Central memory CD4-positive, alpha-beta T cell (primary cell): ENCODE data around the gene FHAD1.
"Not testable (repeated sequence)": the region's sequence is repeated elsewhere in the genome, so short reads cannot be mapped to it uniquely, and the experiment has no call there.

Source experiments
- DNase-seq: peaks from one replicate; pipeline ENCODE4 v3.0.0; 2022

Gene FHAD1

DNA sequence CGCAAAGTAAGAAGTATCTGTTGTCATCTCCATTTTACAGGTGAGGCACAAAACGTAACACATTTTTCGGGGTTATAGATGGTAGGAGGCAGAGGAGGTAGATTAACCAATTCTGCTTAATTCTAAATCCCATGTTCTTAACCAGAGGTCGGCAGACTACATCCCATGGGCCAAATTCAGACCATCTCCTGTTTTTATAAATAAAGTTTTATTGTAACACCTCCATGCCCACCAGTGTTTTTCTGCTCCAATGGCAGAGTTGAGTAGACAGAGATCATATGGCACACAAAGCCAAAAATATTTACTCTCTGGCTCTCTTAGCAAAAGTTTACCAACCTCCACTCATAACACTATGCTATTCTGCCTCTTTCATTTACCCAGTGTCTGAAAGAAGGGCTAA lies 30.9 kb downstream of the FHAD1 start:
- DNase-seq: no peak

DNA sequence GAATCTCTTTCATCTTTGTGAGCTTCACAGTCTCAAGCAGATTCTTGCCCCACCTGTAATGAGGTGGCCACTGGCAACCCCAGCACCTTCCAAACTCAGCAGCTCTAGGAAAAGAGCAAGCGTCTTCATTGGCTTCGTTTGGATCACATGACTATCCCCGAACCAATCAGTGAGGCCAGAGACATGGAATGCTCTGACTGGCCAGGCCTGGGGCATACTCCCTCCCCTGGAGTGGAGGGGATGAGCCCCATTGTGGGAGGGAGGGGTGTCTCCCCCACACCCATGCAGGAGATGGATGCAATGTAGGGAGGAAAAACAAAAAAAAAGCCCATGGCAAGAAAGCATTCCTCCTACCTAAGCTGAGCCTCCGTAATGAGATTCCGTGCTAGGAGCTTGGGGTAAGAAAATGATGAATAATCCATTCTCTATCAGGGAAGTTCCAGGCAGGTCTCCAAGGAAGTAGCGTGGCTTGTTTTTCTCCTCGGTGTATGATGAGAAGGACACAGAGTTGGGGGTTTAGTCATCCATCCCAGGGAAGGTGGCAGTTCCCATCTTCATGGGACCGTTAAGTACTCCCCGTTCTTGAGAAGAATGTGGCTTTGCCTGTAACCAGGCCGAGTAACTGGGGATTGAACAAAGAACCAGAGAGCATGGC lies 32.7 kb downstream of the FHAD1 start:
- no peak for DNase-seq

DNA sequence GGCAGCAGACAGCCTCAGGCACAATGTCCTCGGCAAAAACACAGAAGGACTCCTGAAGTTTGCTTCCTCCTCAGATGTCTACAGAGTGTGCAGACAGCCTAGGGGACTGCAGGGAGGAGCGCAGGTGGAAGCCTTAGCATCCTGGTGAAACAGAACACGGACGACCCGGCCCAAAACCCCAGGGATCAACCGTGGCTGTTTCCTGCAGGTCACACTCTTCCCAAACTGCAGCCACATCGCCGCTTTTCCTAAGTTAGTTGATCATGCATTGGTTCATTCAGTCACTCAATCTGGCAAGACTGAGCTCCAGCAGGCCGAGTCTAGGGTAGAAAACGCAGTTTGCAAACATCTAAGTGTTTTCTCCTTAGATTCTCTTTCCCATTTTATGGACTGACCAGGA lies 33.4 kb downstream of the FHAD1 start:
- DNase-seq: no peak

DNA sequence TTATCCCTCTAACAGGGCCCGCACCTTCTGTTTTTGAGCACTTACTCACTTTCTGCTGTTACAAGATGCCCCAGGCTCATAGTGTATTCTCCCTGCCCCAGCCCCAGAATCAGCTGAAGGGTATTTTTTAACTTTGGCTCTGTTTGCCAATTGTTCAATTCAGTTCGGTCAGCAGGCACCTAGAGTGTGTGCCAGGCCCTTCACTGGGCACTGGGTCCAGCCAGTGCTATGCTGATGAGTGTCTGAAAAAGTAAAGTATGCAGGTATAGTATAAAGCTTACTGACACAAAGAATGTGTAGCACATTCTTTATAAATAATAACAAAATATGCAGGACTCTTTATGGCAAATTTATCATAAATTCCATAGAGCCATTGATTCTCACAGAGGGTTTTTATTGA lies 35.0 kb downstream of the FHAD1 start:
- no peak for DNase-seq

DNA sequence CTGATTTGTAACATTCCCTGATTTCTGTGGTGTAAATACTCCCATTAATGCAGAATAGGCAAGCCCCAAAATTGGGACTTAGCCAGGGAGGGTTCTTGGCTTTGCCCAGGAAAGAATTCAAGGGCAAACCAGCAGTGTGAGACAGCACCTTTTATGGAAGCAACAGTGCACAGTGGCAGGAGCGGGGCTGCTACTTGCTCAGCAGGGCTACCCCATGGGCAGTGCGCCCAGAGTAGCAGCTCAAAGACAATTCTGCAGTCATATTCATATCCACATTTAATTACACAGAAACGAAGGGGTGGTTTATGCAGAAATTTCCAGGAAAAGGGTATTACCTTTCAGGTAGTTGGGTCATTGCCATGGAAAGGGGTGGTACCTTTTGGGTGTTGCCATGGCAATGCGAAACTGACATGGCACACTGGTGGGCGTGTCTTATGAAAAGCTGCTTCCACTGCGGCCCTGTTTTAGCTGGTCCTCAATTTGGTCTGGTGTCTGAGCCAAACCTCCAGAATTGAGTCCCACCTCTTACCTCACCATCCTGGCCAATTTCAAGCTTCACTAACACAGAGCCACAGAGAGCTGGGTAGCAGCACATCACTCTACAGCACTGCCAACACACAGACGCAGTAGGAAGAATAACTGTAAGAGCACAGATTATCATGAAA lies 35.9 kb downstream of the FHAD1 start:
- DNase-seq: no peak

DNA sequence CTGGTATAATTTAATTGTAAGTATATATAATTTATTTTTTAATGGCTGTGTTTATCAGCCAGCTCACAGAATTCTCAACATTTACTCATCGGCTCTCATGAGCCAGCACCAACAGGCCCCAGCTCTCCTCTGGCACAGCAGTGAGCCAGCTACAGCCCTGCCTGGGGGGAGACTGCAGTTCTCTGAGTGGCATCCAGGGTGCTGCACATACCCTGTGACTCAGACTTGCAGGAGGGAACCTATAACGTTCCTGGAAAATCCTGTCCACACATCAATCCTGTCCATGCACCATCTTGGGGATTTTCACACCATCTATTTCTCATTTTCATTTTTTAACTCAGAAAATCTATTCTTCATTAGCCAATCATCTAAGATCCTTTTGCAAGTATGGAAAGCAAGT lies 36.5 kb downstream of the FHAD1 start:
- no peak for DNase-seq

DNA sequence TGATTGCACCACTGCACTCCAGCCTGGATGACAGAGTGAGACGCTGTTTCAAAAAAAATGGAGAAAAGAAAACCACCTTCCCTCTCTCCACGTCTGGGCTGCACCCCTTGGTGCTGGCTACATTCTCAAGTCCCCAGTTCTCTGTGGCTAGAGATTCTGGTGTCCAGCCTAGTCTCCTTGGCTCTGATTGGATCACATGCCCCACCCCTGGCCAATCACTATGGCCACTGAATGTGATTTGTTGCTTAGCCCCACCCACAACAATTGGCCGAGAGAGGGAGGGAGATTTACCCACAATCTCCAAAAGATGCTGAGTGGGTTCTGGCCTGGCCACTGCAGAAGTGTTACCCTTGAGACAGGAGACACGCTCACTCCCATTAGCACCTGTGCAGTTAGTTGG lies 39.4 kb downstream of the FHAD1 start:
- DNase-seq: no peak

DNA sequence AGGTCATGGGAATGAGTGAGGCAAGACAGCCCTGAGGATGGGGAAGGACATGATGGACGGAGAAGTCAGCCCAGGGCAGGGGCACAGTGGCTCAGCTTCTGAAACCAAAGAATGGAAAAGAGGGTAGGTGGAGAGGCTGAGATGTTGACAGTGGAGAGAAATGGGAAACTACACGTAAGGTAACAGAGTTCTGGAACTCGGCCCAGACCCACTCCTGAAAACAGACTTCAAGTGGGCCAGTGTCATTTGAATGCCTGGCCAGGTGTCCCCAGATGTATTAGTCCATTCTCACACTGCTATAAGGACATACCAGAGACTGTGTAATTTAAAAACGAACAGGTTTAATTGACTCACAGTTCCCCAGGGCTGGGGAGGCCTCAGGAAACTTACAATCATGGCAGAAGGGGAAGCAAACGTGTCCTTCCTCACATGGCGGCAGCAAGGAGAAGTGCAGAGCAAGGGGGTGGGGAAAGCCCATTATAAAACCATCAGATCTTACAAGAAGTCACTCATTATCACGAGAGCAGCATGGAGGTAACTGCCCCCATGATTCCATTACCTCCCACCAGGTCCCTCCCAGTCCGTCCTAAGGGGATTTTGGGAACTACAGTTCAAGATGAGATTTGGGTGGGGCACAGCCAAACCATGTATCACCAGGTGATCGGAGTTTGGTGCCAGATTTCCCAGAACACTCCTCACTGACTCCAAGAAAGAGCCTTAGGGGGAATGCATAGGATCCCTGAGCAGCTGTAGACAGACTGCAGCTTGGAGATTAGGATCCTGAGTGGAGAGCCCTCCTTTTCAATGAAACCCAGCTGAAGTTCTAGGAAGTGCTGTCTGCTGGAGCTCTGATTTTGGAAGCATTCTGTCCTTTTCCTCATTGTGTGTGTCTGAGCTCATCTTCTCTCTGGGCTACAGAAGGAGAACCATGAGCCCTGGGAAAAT lies 40.3 kb downstream of the FHAD1 start:
- no peak for DNase-seq

DNA sequence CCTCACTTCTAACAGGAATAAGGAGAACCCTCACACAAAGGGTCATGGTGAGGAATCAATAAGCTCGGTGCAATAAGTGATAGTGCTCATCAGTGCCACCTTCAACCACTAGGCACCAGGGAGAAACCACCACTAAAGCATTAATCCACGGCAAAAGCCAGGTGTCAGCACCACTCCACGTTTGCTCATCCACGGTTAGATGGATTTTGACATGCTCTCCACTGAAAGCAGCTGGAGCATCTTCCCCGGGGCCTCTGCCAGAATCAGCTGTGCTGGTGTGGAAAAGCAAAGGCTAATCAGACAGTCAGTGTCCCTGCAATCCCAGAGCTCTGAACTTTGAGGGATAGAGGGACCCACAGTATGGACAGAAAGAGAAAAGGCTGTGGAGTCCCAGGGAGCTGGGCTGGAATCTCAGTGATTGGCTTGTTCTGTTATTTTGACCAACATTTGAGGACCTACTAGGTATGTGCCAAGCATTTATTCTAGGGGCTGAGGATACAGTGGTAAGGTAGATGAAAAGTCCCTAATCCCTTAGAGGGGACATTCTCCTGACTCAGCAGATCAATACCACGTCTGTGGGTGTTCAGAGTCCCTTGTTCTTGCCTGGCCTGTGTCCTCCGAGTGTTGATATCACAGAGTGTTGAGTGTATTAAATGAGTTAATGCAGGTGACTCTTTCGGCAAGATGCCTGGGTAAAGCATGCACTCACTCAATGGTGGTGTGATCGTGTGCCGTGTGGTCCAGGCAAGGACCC lies 41.3 kb downstream of the FHAD1 start:
- no peak for DNase-seq

DNA sequence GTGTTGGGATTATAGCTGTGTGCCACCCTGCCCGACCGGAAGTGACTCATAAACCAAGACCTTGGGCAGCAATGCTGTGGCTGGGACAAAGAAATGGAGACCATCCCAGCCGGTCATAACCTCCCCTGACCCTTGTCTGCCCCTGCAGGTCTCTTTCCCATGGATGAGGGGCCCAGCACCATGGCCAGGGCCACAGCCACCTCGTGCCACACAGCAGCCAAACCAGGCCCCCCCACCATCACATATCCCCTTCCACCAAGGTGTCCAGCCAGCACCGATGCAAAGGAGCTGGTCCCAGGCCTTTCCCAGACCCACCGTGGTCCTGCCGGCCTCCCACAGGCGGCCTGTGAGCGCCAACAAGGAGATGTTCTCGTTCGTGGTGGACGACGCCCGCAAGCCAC lies 42.2 kb downstream of the FHAD1 start:
- DNase-seq: no peak

DNA sequence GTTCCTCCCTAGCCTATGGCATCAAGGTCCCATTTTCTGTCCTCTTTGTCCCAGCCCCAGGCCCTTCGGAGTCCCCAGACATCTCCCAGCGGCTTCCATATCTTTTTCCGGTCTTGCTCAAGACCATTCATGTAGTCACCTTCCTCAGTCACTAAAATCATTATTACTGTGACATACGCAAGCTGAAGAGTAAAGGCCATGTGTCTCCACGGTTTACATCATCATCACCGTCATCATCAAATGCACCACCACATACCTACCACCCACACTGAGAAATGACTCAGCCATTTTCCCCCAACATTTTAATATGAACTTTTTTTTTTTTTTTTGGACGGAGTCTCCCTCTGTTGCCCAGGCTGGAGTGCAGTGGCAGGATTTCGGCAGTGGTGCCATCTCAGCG lies 43.4 kb downstream of the FHAD1 start:
- DNase-seq: no peak

DNA sequence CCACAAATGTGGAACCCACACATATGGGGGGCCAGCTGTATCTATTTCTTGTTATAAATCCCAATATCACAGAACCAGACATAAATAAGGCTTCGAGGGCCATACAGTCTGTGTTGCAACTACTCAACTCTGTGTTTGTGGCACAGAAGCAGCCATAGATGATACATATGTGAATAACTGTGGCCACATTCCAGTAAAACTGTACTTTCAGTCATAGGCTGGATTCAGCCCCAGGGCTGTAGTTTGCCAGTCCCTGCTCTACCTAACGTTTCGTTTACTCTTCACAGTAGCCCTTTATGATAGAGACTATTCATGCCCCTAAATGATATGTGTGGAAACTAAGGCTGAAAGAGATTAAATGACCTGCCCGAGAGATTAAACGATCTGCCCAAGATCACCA lies 48.7 kb downstream of the FHAD1 start:
- DNase-seq: no peak

DNA sequence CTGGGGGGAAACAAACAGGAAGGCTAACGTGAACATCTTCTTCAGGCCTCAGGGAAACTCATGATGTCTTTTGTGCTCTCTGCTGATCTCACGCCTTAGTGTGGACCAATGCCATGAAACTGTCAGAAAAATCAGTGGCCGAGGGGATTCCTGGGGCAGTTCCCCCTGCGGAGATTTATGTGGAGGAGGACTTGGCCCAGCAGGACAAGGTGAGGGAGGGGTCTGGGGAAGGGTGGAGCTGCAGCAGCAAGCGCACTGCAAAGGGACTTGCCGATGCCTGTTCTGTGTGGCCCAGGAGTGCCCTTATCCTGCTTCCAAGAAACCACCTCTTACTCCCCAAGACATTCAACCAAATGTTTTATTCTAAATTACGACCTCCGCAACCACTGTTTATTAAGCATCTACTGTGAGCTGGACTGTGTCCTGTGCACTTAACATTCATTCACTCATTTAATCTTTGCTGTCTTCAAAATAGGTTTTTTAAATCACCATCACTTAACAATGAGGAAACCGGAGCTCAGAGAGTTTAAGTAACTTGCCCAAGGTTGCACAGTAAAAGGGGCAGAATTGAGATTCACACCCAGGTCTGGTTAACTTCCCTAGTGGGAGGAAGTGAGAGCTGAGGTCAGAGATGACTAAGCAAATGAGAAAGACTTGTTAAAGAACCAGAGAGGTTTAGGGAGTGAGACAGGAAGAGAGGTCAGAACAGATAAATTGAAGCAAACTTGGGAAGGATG lies 49.7 kb downstream of the FHAD1 start:
- DNase-seq: no peak

DNA sequence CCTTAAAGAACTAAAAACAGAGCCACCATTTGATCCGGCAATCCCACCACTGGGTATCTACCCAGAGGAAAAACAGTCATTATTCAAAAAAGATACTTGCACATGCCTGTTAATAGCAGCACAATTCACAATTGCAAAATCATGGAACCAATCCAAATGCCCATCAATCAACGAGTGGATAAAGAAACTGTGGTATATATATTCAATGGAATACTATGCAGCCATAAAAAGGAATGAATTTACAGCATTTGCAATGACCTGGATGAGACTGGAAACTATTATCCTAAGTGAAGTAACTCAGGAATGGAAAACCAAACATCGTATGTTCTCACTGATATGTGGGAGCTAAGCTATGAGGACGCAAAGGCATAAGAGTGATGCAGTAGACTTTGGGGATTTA lies 51.0 kb downstream of the FHAD1 start:
- not testable (repeated sequence) for DNase-seq

DNA sequence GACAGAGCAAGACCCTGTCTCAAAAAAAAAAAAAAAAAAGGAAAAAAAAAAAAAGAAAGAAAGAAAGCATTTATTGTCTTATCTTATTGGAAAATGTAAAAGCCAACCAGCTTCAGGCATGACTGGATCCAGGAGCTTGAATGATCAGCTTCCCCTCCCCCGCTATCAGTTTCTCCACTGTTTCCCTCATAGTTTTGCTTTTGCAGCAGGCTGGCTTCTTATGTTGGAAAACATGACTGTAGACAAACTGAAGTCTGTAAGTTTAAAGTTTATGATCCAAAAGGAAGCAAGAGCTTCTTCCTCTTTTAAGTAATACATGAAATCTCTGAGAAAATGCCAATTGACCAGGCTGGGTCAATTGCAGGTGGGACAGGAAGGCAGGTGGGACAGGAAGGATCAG lies 52.2 kb downstream of the FHAD1 start:
- DNase-seq: no peak

DNA sequence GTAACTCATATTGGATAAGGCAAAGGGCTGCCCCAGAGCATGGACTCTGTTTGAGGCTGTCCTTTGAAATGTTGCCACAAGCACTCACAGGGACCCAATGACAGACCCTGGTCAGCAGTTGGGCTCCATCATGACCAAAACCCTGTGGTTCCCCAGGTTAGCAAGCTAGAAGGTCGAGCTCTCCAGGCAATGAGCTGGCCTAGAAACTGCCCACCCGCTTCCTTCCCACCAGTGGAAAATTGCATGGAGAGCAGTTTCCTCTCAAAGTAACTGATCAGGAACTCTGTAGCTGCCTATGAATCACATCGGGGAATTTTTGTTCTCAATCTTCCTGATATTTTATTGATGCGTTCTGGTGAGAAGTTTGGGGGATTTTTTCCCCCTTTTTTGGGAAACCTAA lies 52.8 kb downstream of the FHAD1 start:
- DNase-seq: no peak

DNA sequence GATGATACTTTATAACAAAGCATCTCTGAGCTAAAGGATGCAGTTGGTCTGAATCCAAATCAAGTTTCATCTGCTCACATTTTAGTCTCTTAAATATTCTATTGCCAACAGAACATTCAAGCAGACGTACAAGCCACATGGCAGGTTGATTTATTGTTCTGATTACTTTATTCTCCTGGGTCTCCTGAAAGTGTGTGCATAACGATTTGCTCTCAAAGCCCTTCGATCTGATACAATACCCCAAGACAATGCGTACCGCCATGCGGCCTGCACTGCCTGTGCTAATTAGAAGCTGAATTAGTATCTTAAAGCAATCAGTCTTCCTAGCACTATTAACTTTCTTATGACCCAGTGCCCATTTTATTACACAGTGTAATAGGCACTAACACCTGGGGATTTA lies 56.9 kb downstream of the FHAD1 start:
- DNase-seq: no peak

DNA sequence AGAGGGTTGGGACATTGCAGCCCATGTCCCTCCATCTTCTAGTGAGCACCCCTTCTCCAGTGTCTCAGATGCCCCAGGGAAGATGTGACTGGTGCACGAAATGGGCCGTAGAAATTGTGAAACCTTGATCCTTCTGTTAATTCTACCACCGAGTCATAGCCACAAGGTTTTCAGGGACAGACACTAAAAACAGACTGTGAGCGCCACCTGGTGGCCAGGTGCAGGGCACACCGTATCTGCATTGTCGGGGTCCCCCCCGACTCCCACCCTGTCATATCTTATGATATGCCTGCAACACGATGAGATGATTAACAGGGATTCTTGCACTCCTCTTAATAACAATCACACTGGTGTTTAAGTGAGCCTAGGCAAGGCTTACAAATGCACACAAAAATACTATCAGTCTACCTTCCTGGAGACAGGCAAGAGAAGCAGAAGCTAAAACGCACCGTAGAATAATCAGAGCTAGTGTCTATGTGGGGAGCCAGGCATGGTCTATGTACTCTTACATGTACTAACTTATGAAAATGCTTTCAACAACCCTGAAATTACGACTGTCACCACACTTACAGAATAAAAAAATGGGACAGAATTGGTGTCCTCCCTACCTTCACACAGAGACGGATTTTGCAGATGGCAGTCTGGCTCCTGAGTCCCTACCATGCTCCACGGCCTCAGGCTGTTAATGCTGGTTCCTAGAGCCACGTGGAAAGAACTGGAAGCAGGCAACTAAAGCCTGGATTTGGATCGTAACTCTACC lies 57.9 kb downstream of the FHAD1 start:
- DNase-seq: peak; percentile 19

DNA sequence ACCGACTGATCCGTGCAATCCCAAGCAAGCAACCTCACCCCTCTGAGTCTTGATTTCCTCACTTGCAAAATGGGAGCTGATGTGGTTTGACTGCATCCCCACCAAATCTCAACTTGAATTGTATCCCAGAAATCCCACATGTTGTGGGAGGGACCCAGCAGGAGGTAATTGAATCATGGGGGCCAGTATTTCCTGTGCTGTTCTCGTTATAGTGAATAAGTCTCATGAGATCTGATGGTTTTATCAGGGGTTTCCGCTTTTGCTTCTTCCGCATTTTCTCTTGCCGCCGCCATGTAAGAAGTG lies 58.4 kb downstream of the FHAD1 start:
- DNase-seq: no peak

DNA sequence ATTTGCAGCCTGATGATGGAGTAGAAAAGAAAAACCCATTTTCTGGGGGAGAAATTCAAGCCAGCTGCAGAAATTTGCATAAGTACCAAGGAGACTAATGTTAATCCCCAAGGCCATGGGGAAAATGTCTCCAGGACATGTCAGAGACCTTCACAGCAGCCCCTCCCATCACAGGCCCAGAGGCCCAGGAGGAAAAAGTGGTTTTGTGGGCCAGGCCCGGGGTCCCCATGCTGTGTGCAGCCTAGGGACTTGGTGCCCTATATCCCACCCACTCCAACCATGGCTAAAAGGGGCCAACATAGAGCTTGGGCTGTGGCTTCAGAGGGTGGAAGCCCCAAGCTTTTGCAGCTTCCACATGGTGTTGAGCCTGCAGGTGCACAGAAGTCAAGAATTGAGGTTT lies 59.3 kb downstream of the FHAD1 start:
- not testable (repeated sequence) for DNase-seq

DNA sequence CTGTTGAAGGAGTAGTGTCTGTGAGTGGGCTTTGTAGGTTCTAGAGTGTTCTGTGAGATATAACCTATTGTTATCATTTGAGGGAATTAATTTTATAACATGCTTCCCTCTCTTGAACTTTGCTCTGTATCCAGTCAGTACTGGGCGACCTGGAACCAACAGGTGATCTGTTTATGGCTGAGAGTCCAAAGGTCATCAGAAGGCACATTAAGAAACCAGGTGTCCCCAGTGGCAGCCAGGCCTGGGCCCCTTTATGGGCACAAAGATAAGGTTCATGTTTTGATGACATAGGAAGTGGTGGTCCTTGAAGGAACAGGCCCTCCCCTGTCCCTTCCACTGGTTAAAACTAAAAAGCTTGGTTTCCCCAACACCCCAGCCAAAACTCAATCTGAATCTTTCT lies 61.1 kb downstream of the FHAD1 start:
- no peak for DNase-seq

DNA sequence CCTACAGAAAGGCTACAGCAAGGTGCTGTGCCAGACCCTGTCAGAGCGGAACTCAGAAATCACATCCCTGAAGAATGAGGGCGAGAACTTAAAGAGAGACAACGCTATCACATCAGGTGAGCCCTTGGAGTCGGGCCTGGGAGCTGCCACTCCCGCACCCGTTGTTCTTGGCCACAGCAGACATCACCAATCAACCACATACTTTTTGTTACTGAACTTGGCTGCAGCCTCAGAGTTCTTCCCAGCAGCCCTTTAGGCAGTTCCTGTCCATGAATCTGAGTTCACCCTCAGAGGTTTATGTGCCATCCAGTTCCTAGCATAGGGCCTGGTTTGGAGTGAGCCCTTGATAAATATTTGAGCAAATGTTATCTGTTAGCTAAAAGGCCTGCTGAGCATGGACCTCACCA lies 61.6 kb downstream of the FHAD1 start:
- no peak for DNase-seq
